Dedifferentiated amniotic fluid mesenchymal stem cell (primary cell): Measurements from ENCODE around the gene SAXO1.
A peak's percentile ranks its signal among the peaks of the same experiment; 100 is the strongest.
"Not testable (repeated sequence)": the region's sequence is repeated elsewhere in the genome, so short reads cannot be mapped to it uniquely, and the experiment has no call there.

Experiments
- DNase-seq: peaks from one replicate; pipeline ENCODE4 v3.0.0-alpha.2; 2016; ENCODE audit errors: extremely low spot score

The SAXO1 gene

DNA sequence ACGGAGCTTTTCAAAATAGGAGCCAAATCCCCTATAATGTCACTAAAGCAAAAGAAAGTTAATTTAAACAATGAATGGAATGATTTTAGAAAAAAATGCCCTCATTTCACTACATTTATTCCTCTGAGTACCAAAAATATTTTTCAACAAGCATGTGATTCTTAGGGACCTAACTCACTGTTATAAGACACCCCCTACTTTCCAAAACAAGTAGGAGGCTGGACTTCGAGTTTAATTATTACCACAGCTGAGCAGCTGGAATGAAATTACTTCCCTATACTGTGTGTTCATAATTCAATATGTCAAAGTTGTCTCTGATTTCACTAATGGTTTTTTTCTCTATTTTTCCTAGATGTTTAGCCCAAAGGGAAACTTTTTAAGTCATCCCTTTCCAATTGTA lies 61.6 kb downstream of the SAXO1 start:
- DNase-seq, result no peak

DNA sequence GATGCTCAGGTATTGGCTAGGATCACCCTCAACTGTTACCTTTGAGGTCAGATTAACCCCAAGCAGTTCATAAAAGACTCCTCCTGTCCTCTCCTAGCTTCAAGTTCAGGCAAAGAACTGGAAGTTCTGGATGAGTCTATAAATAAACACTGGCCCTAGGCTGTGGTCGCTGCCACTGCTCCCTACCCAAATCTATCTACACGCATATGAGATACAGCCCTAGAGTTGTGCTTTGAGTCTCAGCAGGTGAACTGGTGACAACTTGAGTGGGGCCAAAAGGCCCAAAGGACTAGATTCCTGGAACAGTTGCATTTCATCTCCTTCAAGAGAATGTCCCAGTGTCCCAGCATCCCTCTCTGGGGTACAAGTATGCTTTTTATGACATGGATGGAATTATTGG lies 62.6 kb downstream of the SAXO1 start:
- DNase-seq, result no peak

DNA sequence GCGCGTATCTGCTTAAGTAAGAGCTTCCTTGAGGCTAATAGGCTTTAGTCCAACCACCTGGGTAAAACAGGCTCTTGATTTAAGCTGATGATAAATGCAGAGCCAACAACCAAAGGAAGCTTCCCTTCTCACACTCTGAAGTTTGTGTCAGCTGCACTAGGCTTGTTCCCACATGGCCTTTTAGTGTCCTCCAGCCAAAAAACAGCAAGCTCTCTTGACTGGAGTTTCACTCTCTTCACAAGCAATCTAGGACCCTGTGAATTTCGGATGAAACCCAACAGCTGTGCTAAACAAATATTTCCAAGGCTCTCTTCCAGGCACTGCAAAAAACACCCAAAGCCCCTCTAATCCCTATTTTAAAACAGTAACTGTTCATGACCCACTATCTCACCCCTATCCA lies 63.9 kb downstream of the SAXO1 start:
- no peak for DNase-seq

DNA sequence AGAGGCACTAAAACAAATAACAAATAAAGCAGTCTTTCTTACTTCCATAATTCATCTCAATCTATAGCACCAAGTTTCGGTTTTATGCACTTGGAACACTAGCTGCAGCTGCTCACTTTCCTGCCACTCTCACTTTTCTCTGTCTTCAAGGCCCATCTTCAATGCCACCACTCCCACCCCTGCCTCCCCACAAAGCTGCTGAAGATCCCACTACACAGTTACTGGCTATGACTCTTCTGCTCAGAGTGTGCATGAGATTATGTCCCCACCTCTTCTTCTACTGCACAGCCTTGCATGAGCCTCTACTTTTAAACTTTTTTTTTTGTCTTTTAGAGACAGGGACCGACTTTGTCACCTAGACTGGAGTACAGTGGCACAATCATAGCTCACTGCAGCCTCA lies 77.4 kb downstream of the SAXO1 start:
- DNase-seq, result no peak

DNA sequence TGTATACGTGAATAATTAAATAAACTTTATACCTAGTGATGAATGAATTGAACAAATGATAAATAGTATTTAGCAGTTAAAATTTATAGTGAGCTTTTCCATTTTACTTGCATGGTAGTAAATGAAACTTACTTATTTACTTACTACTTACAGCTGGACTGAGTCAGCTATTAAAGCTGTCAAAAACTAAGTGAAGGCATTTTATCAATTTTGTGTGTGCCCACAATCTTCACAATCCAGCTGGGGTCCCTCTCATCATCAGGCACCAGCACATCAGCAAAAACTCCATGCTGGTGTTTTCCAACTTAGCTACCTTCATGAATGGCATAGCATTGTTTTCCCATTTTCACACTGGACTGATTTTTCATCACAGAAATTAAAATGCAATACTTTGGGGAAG lies 81.1 kb downstream of the SAXO1 start:
- DNase-seq, result no peak

DNA sequence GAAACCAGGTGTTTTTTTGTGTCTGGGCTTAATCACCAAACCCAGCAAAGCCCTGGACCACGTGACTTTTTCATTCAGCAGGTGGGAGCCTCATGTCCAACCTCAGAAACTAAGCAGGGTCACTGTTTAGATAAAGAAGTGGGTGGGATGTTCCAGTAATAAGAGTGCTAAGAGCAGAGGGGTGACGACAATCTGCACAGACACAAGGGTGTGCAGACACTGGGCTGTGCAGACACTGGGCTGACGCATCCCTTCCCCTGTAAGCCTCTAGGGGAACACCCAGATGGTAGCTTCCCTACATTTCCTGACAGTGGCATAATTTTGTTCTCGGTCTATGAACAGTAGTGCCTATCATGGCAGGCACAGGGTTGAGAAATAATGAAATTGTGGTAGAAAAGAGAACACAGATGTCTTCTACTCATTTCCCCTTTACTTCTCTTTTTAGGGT lies 85.1 kb downstream of the SAXO1 start:
- no peak for DNase-seq

DNA sequence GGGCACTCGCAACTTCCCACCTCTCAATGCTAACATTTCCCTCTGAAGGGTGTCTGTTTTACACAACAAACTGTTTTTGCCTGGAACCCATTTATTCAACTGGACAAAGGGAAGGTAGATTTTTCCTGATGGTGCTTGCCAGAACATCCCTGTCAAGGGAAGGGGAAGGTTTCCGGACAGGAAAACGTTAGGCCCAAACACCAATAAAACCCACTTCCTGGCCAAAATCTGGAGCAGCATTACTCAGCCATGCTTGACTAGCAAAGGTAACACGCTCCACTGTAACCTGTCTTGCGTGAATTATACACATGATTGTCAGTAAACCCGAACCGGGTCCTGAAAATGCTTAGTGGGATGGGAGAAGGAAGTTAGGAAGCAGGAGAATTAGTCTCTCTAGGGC lies 90.2 kb downstream of the SAXO1 start:
- DNase-seq, result no peak

DNA sequence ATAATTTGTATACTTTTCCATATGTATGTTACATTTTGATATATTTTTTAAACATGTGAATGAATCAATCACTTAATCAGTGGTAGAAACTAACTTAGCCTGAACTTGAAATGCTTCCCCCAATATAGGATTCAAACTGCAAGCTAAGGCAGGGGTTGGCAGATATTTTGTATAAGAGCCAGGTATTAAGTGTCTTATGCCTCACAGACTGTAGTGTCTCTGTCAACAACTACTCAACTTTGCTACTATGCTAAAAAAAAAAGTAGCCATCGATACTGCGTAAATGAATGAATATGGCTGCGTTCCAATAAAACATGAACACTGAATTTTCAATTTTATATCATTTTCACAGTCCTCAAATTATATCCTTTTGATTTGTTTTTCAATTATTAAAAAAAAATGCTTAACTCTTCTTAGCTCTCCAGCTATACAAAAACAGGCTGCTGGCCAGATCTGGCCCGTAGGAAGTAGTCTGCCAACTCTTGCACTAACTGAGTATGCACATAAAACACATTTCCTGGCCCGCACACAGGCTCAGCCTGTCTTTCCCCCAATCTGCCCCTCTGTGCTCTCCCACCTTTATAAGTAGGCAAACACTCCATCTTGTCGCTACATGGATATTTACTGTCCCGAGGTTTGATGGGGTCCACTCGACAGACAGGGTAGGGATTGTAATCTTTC lies 91.8 kb downstream of the SAXO1 start:
- no peak for DNase-seq

DNA sequence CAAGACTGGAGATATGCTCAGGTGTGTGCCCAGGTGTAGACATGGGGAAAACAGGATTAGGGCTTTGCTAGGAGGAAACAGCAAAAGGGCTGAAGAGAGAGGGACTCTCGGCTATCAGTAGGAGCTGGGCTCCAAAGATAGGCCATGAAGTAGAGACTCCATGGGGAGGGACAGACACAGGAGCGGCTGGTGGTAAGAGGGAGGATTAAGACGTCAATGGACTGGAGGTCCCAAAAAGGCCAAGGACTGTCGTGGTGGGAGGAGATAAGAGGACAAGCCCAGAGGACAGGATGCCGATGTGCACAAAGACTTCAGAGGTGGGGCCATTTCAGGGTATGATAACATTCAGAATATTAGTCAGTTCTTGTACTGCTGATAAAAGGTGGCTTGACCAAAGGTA lies 93.1 kb downstream of the SAXO1 start:
- DNase-seq, result no peak

DNA sequence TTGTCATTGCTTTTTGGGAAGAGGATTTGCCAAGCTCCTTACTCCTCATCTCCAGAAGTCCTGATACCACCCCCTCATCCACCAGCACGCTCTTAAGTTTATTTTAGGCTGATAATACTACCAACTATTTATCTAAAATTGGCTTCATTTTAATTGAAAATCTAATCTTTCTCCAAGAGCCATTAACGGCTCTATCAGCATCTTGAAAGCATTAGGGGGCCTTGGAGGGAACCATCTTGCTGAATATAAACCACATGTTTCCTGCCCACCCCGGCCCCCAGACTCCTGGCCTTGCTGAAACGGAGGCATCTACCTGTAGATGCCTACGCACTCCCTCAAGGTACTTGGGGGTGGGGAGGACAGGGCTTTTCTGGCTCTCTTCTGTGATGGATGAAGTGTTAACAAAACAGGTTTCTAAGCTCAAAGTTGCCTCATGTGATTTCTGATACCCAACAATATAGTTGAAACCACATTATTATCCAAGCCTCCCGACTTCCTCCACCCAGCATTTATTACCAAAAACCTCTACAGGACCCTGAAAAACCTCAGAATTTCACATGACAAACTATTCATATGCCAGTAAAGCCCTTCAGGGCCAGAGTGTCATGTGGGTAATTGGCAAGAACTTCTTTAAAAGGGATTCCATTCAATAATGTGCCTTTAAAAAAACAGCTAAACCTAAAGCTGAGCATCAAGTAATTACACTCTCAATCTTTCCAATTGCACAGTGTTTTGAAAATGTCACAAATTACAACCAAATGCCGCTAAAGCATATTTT lies 96.7 kb downstream of the SAXO1 start:
- no peak for DNase-seq

DNA sequence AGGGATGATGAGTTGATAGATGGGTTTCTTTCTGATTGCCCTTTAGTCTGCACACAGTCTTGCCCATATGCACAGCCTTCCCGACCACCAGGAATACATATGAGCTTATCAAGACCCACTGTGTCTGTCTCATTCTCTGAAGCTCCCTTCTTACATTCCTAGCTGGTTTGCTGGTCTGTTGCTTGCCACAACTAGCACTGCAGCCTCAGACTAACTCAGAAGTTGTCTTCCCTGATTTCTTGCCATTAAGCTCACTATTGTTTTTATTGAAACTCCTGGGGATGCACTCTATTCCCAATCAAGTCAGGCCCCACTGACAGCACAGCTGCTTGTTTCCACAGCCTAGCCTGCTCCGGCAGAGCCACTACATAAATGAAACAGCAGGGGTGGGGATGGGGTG lies 97.5 kb downstream of the SAXO1 start:
- no peak for DNase-seq

DNA sequence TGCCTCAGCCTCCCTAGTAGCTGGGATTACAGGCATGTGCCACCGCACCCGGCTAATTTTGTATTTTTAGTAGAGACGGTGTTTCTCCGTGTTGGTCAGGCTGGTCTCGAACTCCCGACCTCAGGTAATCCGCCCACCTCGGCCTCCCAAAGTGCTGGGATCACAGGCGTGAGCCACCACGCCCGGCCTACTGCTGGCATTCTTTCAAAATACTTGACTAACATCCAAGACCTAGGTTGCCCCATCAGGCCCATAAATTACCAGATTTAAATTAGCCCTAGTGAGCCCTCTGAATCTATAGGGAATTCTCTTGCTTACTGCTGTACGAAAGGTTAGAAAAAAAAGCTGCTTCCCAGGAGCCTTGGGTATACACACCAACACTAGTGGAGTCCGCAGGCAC lies 102.4 kb downstream of the SAXO1 start:
- not testable (repeated sequence) for DNase-seq

DNA sequence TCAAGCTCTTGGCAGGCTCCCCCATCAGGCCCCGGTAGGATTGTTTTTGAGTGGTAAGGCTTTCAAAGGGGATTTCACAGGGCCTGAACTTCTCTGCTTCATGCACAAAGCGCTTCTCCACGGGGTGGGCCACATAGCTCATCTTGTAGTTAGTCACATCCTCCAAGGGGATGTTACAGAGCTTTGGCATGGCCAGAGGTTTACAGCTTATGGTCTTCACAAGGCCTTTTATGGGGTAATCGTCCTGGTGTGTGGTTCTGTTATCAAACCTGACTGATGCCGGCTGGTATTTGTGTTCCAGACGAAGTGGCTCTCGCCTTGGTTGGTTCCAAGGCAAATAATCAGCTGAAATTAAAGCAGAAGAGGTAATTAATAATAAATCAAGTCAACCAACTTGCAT lies 104.3 kb downstream of the SAXO1 start:
- DNase-seq, result no peak

DNA sequence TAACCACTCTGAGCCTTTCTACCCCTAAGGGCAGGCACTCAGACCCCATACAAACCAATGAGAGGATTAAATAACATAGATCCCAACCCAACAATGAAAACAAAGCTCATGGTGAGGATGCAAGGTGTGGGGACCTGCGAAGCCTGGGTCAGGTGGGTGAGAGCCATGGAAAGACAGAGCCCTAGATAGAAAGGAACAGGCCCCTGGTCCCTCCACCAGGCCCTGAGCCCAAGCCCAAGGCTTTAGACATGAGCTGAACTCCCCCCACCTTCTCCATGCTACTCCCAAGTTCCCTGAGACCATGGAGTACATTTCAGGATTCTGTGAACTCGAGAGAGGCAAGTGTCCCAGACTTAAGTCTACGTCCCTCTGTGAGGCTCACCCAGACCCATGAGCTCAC lies 106.5 kb downstream of the SAXO1 start:
- no peak for DNase-seq

DNA sequence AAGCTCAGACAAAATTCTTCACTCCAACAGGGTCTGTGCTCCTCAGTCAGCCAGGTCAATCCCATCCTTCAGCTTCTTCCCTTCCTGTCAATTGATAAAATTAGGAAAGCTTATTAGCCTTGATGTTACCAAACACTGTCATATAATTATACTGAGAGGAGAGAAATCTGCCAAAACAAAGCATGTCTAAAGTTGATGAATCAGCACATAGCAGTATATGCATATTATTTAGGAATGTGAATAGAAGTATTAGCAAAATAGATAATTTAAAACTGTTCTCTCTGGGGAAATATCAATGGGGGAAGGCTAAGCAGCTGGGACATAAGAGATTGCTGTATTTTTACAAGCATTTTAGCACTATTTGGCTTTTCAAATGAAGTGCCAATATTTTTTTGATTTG lies 107.1 kb downstream of the SAXO1 start:
- no peak for DNase-seq

DNA sequence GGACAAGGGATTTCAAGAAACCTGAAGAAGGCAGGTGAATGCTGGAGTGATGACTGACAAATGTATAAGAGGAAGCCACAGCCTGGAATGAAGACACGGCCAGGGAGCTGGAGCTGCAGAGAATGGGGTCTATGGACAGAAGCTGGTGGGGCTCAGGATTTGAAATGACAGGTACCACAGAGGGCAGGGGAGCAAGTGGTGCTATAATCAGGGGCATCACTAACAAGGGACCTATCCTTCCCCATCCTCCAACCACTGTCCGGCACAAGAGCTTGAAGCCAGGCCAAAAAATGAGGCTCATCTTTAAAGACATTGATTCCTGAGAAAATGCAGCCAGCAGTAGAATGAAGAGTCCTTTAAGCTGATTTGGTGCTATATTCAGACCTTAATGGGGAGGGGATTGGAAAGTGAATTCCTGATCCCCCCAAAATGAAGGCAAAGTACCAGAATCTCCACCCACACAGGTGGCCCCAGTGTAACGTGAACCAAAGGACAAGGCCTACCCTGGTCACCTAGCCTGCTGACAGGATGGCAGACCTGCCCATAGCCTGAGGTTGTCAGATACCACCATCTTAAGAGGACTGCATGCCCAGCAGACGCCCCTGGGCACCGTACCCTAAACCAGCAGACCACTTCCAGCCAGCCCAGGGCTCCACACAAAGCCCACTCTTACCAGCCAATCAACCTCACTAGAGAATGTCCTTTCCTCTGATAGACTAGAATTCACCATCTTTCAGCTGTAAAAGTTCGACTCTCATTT lies 109.2 kb downstream of the SAXO1 start:
- no peak for DNase-seq

DNA sequence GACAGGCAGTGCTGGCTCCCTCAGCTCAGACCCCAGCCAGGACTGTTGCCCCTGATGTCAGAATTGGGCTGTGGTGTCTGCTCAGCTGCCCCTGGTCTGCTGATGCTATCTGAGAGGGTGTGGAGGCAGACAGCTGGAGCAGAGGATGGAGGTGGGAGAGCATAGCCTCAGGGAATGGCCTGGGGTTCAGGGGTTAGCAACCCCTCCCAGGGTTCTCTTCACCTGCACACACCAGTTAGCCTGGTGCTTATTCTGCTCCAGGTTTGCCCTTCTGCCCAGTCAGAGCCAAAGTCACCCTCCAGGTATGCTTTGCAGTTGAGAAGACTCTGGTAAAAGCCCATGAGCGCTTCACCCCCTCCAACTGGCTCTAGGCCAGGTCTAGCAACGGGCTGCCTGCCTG lies 109.8 kb downstream of the SAXO1 start:
- no peak for DNase-seq

DNA sequence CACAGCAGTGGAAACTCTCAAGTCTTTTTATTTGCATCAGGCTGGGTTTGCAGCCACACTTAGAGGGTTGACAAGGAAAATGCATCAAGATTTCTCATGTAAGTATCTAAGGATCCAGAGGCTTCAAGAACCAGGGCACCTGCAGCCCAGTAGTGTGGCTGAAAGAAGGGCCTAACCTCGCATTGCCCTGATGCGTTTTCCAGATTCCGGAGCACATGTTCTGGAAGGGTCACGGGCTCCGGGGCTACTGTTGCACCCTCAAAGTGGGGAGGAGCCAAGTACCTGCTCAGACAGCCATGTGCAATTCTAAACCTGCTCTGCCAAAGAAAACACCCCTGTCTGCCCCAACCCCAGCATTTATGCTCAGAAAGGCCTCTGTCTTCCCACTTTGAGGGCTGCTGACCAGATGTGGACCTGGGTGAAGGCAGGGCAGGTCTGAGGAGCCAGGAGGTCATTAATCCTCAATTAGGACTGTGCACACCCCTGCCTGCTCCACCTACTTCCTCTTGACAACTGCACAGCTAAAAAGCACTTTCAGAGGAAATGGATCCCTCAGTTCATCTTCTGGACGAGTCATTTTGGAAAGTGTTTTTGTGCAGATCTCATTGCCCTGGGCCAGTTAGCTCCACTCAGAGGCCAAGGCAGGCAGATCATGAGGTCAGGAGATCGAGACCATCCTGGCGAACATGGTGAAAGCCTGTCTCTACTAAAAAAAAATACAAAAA lies 110.7 kb downstream of the SAXO1 start:
- DNase-seq, result no peak

DNA sequence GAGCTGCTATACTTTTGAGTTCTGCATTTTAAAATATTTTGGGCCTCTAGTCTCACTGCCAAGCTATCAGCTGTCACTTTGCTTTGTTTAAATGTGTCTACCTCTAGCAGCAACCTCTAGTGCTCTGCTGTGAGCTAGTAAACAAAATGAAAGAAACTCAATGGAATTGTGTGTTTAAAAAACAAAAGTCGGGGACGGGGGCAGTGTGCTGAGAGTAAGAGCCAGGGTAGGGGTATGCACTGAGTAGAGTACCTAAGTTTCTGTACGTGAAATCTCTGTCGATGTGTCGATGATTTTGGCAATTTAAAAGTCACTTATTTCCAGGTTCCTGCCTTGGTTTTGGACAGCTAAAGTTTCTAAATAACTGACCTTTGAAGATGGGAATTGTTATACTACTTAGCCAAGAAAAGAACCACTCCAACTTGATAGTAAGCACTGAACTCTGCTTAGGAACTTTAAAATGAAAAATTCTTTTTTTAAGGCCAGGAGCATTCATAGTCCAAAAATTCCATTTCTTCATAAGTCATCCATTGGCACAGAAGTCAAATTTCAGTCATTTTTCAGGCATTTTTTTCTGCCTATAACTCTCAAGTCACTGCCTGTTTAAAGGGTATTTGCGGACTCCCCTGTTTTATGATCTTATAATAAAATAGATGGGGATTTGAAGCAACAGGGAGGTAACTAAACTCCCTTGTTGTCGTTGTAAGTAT lies 111.5 kb downstream of the SAXO1 start:
- DNase-seq, result peak; percentile 54

DNA sequence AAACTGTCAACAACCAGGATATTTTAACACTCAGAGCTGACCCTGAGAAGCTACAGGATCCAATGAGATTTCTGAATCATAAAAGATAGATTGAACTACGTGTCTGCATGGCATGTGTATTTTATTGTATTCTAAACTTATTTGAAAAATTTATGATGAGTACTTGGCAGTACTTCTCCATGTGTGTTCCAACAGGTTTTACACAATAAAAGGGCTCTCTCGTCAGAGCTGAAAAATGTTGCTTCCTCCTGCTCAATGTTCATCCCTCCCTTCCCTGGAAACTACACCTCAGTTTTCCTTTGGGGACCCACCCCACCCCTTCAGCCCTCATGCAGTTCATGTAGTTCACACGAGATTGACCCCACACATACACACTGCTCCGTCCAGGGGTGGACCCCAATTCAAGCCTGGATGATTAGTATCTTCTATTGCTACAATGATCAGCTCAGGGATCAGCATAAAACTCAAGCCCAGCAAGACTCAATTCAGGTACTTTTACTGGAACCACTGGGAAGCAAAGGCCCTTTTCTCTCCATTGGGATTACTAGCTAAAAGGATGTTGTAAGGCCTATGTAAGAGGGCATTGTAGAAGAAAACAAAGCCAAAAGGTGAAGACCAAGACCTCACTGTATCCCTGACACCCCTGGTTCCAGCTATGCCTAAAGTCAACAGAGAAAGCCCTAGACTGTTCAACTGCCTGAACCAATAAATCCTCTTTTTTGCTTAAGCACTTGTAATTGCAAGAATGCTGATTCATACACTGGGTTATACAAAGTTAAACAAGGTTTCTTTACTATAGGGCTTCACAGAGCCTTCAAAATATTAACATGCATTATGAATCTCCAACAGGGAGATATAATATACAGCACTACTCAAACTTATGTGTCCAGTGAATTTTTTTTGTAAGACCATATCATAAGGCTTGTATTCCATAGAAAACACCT lies 112.6 kb downstream of the SAXO1 start:
- DNase-seq, result no peak
